Breast epithelium (tissue), 3 donors: Measurements from ENCODE around the gene SPINK8.

Experiments
- CTCF ChIP-seq, 3 donors: fragments of 450-650 bp; IDR thresholded peaks; one replicate each; pipeline ENCODE4 v1.5.1; 2016 to 2017; ENCODE audit warnings: antibody characterized with exemption in 3 of 3, mild to moderate bottlenecking in 3 of 3, moderate library complexity in 3 of 3
- POLR2AphosphoS5 ChIP-seq, 3 donors: sonication (generic); formaldehyde crosslinking; IDR thresholded peaks; one replicate each; pipeline ENCODE4 v1.6.1; 2017; ENCODE audit warnings: antibody characterized with exemption in 3 of 3

GRCh38 chr3:48273594-48274211 is 59.8 kb downstream of the SPINK8 start:
- TF ChIP-seq POLR2AphosphoS5 (IDR thresholded peaks at IDR 0.05) (no peak), CTCF (IDR thresholded peaks at IDR 0.05) (peak; percentile 15 to 88 (median 85))
